GM23338 (cell line): ENCODE results near the gene CTBP2.

Experiments
- EZH2 ChIP-seq: fragments of 200-600 bp; sonication (generic); IDR thresholded peaks from one replicate; pipeline ENCODE4 v1.8.0; 2017; ENCODE audit warnings: antibody characterized with exemption, mild to moderate bottlenecking, low read depth; ENCODE audit not compliant: unreplicated experiment
- EZH2phosphoT487 ChIP-seq: fragments of 200-600 bp; sonication (generic); IDR thresholded peaks from one replicate; pipeline ENCODE4 v1.8.1; 2018; ENCODE audit warnings: antibody characterized with exemption; ENCODE audit not compliant: unreplicated experiment
- NANOG ChIP-seq: IDR thresholded peaks from 2 replicates; pipeline ENCODE4 v1.6.1; 2016; ENCODE audit warnings: antibody characterized with exemption, borderline replicate concordance
- POLR2AphosphoS5 ChIP-seq: IDR thresholded peaks from 2 replicates; pipeline ENCODE4 v1.6.1; 2016; ENCODE audit warnings: antibody characterized with exemption, low read depth
- ZNF114 ChIP-seq: fragments of 250-450 bp; sonication (Bioruptor Pico); IDR thresholded peaks from 2 replicates; pipeline ENCODE4 v1.5.0; 2020; ENCODE audit warnings: mild to moderate bottlenecking, moderate library complexity
- ZNF331 ChIP-seq: fragments of 250-450 bp; sonication (Bioruptor Pico); IDR thresholded peaks from 2 replicates; pipeline ENCODE4 v1.5.0; 2020; ENCODE audit warnings: low read depth, mild to moderate bottlenecking, moderate library complexity
- TF ChIP-seq, protein P1 (sequence below): IDR thresholded peaks from one replicate; pipeline ENCODE4 v1.6.1; 2018; ENCODE audit warnings: antibody characterized with exemption; ENCODE audit not compliant: unreplicated experiment
- TF ChIP-seq, protein P2 (sequence below), 2 experiments: fragments of 200-600 bp in 1 of 2; sonication (generic) in 1 of 2; conservative IDR thresholded peaks; 2 replicates each; pipeline versions ENCODE4 v1.5.1 to v1.6.1; 2016 to 2017; ENCODE audit warnings: antibody characterized with exemption in 2 of 2, low read depth in 2 of 2, mild to moderate bottlenecking in 2 of 2, moderate library complexity in 1 of 2
- TF ChIP-seq, protein P3 (sequence below): fragments of 250-450 bp; sonication (Bioruptor Pico); IDR thresholded peaks from 2 replicates; pipeline ENCODE4 v1.5.0; 2020; ENCODE audit warnings: mild to moderate bottlenecking, moderate library complexity
- TF ChIP-seq, protein P4 (sequence below): IDR thresholded peaks from 2 replicates; pipeline ENCODE4 v1.6.1; 2016; ENCODE audit warnings: antibody characterized with exemption

DNA sequence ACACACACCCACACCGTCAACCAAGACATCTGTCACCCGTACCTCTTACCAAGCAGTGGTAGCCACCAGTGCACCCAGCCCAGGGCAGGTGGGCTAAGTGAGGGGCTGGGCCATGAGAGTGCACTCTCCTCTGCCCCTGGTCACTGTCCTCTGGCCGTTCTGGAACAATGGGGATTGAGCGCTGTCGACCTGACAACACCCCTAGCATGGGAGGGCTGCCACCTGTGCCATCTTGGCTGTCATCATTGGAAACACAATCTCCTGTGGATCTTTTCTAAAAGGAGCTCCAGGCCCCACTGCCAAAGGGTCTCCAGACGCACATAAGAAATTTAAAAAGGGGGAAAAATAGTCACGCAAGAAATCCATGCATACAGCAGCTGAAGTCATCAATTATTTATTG, 80.1 kb downstream of the CTBP2 start:
- TF ChIP-seq, protein P1, sequence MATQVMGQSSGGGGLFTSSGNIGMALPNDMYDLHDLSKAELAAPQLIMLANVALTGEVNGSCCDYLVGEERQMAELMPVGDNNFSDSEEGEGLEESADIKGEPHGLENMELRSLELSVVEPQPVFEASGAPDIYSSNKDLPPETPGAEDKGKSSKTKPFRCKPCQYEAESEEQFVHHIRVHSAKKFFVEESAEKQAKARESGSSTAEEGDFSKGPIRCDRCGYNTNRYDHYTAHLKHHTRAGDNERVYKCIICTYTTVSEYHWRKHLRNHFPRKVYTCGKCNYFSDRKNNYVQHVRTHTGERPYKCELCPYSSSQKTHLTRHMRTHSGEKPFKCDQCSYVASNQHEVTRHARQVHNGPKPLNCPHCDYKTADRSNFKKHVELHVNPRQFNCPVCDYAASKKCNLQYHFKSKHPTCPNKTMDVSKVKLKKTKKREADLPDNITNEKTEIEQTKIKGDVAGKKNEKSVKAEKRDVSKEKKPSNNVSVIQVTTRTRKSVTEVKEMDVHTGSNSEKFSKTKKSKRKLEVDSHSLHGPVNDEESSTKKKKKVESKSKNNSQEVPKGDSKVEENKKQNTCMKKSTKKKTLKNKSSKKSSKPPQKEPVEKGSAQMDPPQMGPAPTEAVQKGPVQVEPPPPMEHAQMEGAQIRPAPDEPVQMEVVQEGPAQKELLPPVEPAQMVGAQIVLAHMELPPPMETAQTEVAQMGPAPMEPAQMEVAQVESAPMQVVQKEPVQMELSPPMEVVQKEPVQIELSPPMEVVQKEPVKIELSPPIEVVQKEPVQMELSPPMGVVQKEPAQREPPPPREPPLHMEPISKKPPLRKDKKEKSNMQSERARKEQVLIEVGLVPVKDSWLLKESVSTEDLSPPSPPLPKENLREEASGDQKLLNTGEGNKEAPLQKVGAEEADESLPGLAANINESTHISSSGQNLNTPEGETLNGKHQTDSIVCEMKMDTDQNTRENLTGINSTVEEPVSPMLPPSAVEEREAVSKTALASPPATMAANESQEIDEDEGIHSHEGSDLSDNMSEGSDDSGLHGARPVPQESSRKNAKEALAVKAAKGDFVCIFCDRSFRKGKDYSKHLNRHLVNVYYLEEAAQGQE: no peak
- TF ChIP-seq, protein P2, sequence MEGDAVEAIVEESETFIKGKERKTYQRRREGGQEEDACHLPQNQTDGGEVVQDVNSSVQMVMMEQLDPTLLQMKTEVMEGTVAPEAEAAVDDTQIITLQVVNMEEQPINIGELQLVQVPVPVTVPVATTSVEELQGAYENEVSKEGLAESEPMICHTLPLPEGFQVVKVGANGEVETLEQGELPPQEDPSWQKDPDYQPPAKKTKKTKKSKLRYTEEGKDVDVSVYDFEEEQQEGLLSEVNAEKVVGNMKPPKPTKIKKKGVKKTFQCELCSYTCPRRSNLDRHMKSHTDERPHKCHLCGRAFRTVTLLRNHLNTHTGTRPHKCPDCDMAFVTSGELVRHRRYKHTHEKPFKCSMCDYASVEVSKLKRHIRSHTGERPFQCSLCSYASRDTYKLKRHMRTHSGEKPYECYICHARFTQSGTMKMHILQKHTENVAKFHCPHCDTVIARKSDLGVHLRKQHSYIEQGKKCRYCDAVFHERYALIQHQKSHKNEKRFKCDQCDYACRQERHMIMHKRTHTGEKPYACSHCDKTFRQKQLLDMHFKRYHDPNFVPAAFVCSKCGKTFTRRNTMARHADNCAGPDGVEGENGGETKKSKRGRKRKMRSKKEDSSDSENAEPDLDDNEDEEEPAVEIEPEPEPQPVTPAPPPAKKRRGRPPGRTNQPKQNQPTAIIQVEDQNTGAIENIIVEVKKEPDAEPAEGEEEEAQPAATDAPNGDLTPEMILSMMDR (conservative IDR thresholded peaks at IDR 0.05; ENCODE audit: low read depth in 2 of 2): no peak
- TF ChIP-seq EZH2 (no peak), POLR2AphosphoS5 (no peak), ZNF331 (CRISPR knock-in tag) (no peak), EZH2phosphoT487 (no peak), NANOG (no peak), ZNF114 (CRISPR knock-in tag) (no peak)
- TF ChIP-seq, protein P3, sequence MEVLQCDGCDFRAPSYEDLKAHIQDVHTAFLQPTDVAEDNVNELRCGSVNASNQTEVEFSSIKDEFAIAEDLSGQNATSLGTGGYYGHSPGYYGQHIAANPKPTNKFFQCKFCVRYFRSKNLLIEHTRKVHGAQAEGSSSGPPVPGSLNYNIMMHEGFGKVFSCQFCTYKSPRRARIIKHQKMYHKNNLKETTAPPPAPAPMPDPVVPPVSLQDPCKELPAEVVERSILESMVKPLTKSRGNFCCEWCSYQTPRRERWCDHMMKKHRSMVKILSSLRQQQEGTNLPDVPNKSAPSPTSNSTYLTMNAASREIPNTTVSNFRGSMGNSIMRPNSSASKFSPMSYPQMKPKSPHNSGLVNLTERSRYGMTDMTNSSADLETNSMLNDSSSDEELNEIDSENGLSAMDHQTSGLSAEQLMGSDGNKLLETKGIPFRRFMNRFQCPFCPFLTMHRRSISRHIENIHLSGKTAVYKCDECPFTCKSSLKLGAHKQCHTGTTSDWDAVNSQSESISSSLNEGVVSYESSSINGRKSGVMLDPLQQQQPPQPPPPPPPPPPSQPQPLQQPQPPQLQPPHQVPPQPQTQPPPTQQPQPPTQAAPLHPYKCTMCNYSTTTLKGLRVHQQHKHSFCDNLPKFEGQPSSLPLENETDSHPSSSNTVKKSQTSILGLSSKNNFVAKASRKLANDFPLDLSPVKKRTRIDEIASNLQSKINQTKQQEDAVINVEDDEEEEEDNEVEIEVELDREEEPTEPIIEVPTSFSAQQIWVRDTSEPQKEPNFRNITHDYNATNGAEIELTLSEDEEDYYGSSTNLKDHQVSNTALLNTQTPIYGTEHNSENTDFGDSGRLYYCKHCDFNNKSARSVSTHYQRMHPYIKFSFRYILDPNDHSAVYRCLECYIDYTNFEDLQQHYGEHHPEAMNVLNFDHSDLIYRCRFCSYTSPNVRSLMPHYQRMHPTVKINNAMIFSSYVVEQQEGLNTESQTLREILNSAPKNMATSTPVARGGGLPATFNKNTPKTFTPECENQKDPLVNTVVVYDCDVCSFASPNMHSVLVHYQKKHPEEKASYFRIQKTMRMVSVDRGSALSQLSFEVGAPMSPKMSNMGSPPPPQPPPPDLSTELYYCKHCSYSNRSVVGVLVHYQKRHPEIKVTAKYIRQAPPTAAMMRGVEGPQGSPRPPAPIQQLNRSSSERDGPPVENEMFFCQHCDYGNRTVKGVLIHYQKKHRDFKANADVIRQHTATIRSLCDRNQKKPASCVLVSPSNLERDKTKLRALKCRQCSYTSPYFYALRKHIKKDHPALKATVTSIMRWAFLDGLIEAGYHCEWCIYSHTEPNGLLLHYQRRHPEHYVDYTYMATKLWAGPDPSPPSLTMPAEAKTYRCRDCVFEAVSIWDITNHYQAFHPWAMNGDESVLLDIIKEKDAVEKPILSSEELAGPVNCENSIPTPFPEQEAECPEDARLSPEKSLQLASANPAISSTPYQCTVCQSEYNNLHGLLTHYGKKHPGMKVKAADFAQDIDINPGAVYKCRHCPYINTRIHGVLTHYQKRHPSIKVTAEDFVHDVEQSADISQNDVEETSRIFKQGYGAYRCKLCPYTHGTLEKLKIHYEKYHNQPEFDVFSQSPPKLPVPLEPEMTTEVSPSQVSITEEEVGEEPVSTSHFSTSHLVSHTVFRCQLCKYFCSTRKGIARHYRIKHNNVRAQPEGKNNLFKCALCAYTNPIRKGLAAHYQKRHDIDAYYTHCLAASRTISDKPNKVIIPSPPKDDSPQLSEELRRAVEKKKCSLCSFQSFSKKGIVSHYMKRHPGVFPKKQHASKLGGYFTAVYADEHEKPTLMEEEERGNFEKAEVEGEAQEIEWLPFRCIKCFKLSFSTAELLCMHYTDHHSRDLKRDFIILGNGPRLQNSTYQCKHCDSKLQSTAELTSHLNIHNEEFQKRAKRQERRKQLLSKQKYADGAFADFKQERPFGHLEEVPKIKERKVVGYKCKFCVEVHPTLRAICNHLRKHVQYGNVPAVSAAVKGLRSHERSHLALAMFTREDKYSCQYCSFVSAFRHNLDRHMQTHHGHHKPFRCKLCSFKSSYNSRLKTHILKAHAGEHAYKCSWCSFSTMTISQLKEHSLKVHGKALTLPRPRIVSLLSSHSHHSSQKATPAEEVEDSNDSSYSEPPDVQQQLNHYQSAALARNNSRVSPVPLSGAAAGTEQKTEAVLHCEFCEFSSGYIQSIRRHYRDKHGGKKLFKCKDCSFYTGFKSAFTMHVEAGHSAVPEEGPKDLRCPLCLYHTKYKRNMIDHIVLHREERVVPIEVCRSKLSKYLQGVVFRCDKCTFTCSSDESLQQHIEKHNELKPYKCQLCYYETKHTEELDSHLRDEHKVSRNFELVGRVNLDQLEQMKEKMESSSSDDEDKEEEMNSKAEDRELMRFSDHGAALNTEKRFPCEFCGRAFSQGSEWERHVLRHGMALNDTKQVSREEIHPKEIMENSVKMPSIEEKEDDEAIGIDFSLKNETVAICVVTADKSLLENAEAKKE (CRISPR knock-in tag): no peak
- TF ChIP-seq, protein P4, sequence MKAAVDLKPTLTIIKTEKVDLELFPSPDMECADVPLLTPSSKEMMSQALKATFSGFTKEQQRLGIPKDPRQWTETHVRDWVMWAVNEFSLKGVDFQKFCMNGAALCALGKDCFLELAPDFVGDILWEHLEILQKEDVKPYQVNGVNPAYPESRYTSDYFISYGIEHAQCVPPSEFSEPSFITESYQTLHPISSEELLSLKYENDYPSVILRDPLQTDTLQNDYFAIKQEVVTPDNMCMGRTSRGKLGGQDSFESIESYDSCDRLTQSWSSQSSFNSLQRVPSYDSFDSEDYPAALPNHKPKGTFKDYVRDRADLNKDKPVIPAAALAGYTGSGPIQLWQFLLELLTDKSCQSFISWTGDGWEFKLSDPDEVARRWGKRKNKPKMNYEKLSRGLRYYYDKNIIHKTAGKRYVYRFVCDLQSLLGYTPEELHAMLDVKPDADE: no peak
